Measurements from ENCODE around the gene SCUBE2. TPM values are rescaled to one million over a fixed set of nuclear protein-coding genes. Genes with fewer than 3 reads are reported as not detected.

SCUBE2 gene
- total RNA-seq, 4 donors from 2014 or later: 0.78 to 13.1 (median 5.0) TPM

DNA sequence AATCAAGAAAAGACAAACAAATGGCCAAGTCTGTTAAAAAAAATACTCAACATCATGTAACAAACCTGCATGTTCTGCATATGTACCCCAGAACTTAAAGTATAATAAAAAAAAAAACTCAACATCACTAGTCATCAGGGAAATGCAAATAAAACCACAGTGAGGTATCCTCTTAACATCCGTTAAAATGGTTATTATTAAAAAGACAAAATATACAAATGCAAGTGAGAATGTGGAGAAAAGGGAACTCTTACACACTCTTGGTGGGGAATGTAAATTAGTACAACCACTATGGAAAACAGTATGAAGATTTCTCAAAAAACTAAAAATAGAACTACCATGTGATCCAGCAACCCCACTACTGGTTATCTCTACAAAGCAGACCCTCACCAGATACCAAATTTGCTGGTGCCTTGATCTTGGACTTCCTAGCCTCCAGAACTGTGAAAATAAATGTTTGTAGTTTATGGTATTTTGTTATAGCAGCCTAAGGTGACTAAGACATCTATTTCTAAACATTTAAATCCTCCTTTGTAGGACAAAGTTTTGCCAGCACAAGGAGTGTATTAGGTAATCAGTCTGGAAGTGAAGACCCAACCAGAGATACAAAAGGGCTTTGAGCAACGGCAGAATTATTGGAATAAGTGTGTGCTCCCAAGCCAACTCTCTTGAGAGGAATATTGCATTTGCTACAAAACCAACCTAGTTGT is 32.4 kb upstream of the SCUBE2 start:
- WGBS, 2 donors (ENCODE audit: low coverage in 1 of 2): 79 to 100% methylated on average over 2 of the region's 2 CpGs
- ATAC-seq: no peak
- no peaks in the 10 kb centered on the region for H3K9me3 ChIP-seq
- H3K36me3 ChIP-seq: peaks cover 0 to 7% of the 10 kb centered on the region in 2 donors
- H3K27me3 ChIP-seq: no peaks in the 10 kb centered on the region
- H3K27ac ChIP-seq: no peak overlapping the region
- no peaks in the 10 kb centered on the region for H3K4me1 ChIP-seq
- TF ChIP-seq EP300 (IDR thresholded peaks at IDR 0.05) (no peak), POLR2AphosphoS5 (IDR thresholded peaks at IDR 0.05) (no peak), POLR2A (IDR thresholded peaks at IDR 0.05) (no peak)
- TF ChIP-seq, protein P1, sequence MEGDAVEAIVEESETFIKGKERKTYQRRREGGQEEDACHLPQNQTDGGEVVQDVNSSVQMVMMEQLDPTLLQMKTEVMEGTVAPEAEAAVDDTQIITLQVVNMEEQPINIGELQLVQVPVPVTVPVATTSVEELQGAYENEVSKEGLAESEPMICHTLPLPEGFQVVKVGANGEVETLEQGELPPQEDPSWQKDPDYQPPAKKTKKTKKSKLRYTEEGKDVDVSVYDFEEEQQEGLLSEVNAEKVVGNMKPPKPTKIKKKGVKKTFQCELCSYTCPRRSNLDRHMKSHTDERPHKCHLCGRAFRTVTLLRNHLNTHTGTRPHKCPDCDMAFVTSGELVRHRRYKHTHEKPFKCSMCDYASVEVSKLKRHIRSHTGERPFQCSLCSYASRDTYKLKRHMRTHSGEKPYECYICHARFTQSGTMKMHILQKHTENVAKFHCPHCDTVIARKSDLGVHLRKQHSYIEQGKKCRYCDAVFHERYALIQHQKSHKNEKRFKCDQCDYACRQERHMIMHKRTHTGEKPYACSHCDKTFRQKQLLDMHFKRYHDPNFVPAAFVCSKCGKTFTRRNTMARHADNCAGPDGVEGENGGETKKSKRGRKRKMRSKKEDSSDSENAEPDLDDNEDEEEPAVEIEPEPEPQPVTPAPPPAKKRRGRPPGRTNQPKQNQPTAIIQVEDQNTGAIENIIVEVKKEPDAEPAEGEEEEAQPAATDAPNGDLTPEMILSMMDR (IDR thresholded peaks at IDR 0.05): no peak
- no peak overlapping the region for H3K4me3 ChIP-seq

DNA sequence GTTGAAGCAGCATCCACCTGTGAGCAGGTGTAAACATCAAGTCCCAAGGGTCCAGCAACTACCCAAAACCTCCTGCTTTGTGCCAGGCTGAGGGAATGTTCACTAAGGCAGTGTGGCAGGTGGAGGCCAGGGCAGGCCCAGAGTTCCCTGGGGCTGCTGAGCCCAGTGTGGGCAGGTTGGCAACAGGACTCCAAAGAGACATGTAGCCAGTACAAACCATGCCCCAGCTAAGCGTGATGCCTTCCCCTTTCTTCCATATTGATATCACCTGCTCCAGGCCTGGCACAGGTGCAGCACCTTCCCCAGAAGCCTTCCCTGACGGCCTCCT is 30.0 kb upstream of the SCUBE2 start:
- H3K27me3 ChIP-seq: no peaks in the 10 kb centered on the region
- ATAC-seq: no peak
- H3K4me1 ChIP-seq: no peaks in the 10 kb centered on the region
- H3K27ac ChIP-seq: no peak overlapping the region
- WGBS, 2 donors (ENCODE audit: low coverage in 1 of 2): 95 to 100% methylated on average over 2 of the region's 2 CpGs
- H3K36me3 ChIP-seq: peaks cover 0 to 7% of the 10 kb centered on the region in 2 donors
- H3K4me3 ChIP-seq: no peak overlapping the region
- no peaks in the 10 kb centered on the region for H3K9me3 ChIP-seq
- TF ChIP-seq EP300 (IDR thresholded peaks at IDR 0.05) (no peak), POLR2A (IDR thresholded peaks at IDR 0.05) (no peak), POLR2AphosphoS5 (IDR thresholded peaks at IDR 0.05) (no peak)
- TF ChIP-seq, protein P1 (IDR thresholded peaks at IDR 0.05): no peak

DNA sequence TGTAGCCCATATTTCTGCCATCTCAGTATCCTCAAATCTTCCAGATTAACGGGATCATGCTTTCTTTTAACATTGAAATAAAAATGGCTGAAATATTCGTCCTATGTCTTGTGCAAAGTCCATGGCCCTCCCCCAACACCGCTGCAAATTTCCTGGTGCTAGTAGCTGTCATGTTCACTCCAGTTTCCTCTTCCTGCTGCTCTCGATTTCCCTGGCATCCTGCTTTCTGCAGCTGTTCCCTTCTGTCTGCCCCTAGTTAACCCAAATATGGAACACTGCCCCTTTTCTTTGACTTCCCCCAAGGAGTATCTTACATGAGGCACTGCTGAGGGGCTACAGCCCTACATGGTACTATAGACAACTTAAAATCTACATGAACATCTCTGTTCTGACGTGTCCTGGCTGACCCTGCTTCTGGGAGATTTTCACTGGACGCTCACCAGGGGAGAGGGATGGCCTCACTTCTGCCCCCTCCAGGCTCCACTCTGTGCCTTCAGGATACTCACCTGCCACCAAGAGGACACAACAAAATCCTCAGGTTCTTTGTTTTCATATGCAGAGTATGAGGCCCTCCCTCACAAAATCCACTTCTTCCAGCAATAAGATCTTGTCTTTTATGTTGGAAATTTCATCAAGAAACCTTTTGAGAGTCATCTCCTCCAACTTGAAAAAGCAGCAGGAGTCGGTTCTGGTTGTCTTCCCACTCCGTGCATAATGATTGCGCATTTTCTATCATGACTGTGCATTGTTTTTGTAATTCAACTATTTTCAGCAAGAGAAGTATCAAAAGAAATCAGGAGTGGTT is 29.5 kb upstream of the SCUBE2 start:
- 56 to 73% methylated on average over 8 to 9 of the region's 9 CpGs for WGBS, 2 donors (ENCODE audit: low coverage in 1 of 2)
- no peaks in the 10 kb centered on the region for H3K9me3 ChIP-seq
- peaks cover 0 to 8% of the 10 kb centered on the region in 2 donors for H3K36me3 ChIP-seq
- H3K4me1 ChIP-seq: no peaks in the 10 kb centered on the region
- H3K27ac ChIP-seq: no peak overlapping the region
- ATAC-seq: no peak
- no peaks in the 10 kb centered on the region for H3K27me3 ChIP-seq
- TF ChIP-seq EP300 (IDR thresholded peaks at IDR 0.05): no peak
- TF ChIP-seq, protein P1 (IDR thresholded peaks at IDR 0.05): peak in 1 of 4 experiments; percentile 20
- no peak overlapping the region for H3K4me3 ChIP-seq

DNA sequence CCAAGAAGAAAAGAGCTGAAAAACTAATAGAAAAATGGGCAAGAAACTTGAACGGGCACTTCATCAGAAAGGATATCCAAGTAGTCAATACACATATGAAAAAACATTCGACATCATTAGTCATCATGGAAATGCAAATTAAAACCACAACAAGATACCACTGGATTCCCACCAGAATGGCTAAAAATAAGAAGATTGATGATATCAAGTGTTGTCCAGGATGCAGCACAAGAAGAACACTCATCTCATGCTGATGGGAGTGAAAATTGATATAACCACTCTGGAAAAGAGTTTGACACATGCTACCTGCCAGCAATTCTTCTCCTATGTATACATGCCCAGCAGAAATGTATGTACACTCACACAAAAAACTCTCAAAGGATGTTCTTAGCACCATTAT is 26.9 kb upstream of the SCUBE2 start:
- H3K4me3 ChIP-seq: no peak overlapping the region
- WGBS, 2 donors (ENCODE audit: low coverage in 1 of 2): 80 to 98% methylated on average over 1 to 2 of the region's 2 CpGs
- no peak for ATAC-seq
- TF ChIP-seq EP300 (IDR thresholded peaks at IDR 0.05): no peak
- TF ChIP-seq, protein P1 (IDR thresholded peaks at IDR 0.05): no peak
- no peak for TF ChIP-seq POLR2A (IDR thresholded peaks at IDR 0.05)
- TF ChIP-seq POLR2AphosphoS5 (IDR thresholded peaks at IDR 0.05): no peak
- peaks cover 0 to 14% of the 10 kb centered on the region in 2 donors for H3K36me3 ChIP-seq
- peaks cover 0 to 12% (median 0%) of the 10 kb centered on the region in 3 donors for H3K9me3 ChIP-seq
- H3K27me3 ChIP-seq: no peaks in the 10 kb centered on the region
- H3K27ac ChIP-seq: no peak overlapping the region
- no peaks in the 10 kb centered on the region for H3K4me1 ChIP-seq
